SK-N-SH treated with all-trans-retinoic acid at 6 μM for 48 hours (cell line): ENCODE results near the gene PTGS1.

Source experiments
- ATAC-seq: fragments of 200-7000 bp; cut with Tn5 transposase; 3 replicates; pipeline ENCODE4 v1.9.1; 2020; ENCODE audit warnings: mild to moderate bottlenecking, moderate library complexity
- ARNTL ChIP-seq: fragments of 450-650 bp; formaldehyde crosslinking; IDR thresholded peaks from 2 replicates; pipeline ENCODE4 v1.5.0; 2020; ENCODE audit warnings: low read depth, mild to moderate bottlenecking, moderate library complexity, borderline replicate concordance
- BACH2 ChIP-seq: fragments of 250-450 bp; sonication (Bioruptor Pico); IDR thresholded peaks from 2 replicates; pipeline ENCODE4 v1.9.0; 2021; ENCODE audit warnings: mild to moderate bottlenecking, borderline replicate concordance
- CSDC2 ChIP-seq: fragments of 250-450 bp; sonication (Bioruptor Pico); IDR thresholded peaks from 2 replicates; pipeline ENCODE4 v1.5.0; 2020; ENCODE audit warnings: mild to moderate bottlenecking, moderate library complexity
- GLIS3 ChIP-seq: fragments of 250-450 bp; sonication (Bioruptor Pico); IDR thresholded peaks from 2 replicates; pipeline ENCODE4 v1.5.0; 2020; ENCODE audit warnings: mild to moderate bottlenecking, moderate library complexity
- ISL1 ChIP-seq: fragments of 250-450 bp; sonication (Bioruptor Pico); IDR thresholded peaks from 2 replicates; pipeline ENCODE4 v2.1.2; 2022; ENCODE audit warnings: mild to moderate bottlenecking, moderate library complexity
- OSR1 ChIP-seq: fragments of 250-450 bp; sonication (Bioruptor Pico); IDR thresholded peaks from 2 replicates; pipeline ENCODE4 v1.8.0; 2022; ENCODE audit warnings: moderate library complexity, mild to moderate bottlenecking, inconsistent platforms
- PPARA ChIP-seq: fragments of 250-450 bp; sonication (Bioruptor Pico); IDR thresholded peaks from 2 replicates; pipeline ENCODE4 v1.5.0; 2020; ENCODE audit warnings: mild to moderate bottlenecking, borderline replicate concordance
- RARB ChIP-seq: fragments of 250-450 bp; sonication (Bioruptor Pico); IDR thresholded peaks from 2 replicates; pipeline ENCODE4 v1.8.0; 2021; ENCODE audit warnings: mild to moderate bottlenecking, moderate library complexity
- TCF4 ChIP-seq: fragments of 250-450 bp; sonication (Bioruptor Pico); IDR thresholded peaks from 2 replicates; pipeline ENCODE4 v1.8.0; 2021; ENCODE audit warnings: mild to moderate bottlenecking, moderate library complexity, borderline replicate concordance
- TSHZ2 ChIP-seq: fragments of 250-450 bp; sonication (Bioruptor Pico); IDR thresholded peaks from 2 replicates; pipeline ENCODE4 v1.5.0; 2020; ENCODE audit warnings: mild to moderate bottlenecking, moderate library complexity
- ZC3H10 ChIP-seq: fragments of 250-450 bp; sonication (Bioruptor Pico); IDR thresholded peaks from 2 replicates; pipeline ENCODE4 v1.5.1; 2021; ENCODE audit warnings: mild to moderate bottlenecking, moderate library complexity
- ZFP3 ChIP-seq: fragments of 250-450 bp; sonication (Bioruptor Pico); IDR thresholded peaks from 2 replicates; pipeline ENCODE4 v1.5.0; 2020; ENCODE audit warnings: mild to moderate bottlenecking, moderate library complexity
- ZFP30 ChIP-seq: fragments of 450-650 bp; formaldehyde crosslinking; IDR thresholded peaks from 2 replicates; pipeline ENCODE4 v1.5.0; 2022; ENCODE audit warnings: mild to moderate bottlenecking, moderate library complexity
- ZNF565 ChIP-seq: fragments of 450-650 bp; formaldehyde crosslinking; conservative IDR thresholded peaks from 2 replicates; pipeline ENCODE4 v1.5.0; 2020; ENCODE audit warnings: low read depth, mild to moderate bottlenecking, moderate library complexity
- ZNF70 ChIP-seq: fragments of 450-650 bp; formaldehyde crosslinking; IDR thresholded peaks from 2 replicates; pipeline ENCODE4 v1.5.0; 2020; ENCODE audit warnings: mild to moderate bottlenecking, moderate library complexity
- ZNF8 ChIP-seq: fragments of 450-650 bp; formaldehyde crosslinking; IDR thresholded peaks from 2 replicates; pipeline ENCODE4 v1.5.0; 2020; ENCODE audit warnings: mild to moderate bottlenecking, moderate library complexity
- TF ChIP-seq, protein P1 (sequence below): fragments of 250-450 bp; sonication (Bioruptor Pico); IDR thresholded peaks from 2 replicates; pipeline ENCODE4 v1.5.1; 2020; ENCODE audit warnings: low read depth, mild to moderate bottlenecking, moderate library complexity
- TF ChIP-seq, protein P2 (sequence below): fragments of 250-450 bp; sonication (Bioruptor Pico); IDR thresholded peaks from 2 replicates; pipeline ENCODE4 v1.8.0; 2020; ENCODE audit warnings: mild to moderate bottlenecking, moderate library complexity, borderline replicate concordance
- TF ChIP-seq, protein P3 (sequence below): fragments of 250-450 bp; sonication (Bioruptor Pico); IDR thresholded peaks from 2 replicates; pipeline ENCODE4 v1.5.1; 2021; ENCODE audit warnings: mild to moderate bottlenecking, moderate library complexity

Gene PTGS1

GRCh38 chr9:122348288-122348777 lies 22.5 kb upstream of the PTGS1 start:
- ATAC-seq: no peak
- no peak for TF ChIP-seq GLIS3 (CRISPR knock-in tag)
- TF ChIP-seq, all 23 proteins: peak for 0

DNA sequence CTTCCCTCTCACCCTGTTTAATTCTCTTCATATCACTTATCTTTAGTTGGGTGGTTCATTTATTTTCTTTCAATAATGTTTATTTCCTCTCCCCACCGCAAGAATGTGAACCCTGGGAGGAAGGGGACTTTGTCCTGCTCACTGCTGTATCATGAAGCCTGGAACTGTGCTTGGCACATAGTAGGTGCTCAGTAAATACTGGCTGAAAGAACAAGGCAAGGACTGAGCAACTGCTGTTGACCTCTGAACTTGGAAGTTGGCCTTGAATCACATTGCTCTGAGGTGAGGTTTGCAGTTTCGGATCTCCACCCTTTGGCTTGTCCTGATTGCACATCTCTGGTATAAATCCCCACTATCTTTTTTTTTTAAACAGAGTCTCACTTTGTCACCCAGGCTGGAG lies 22.0 kb upstream of the PTGS1 start:
- no peak for ATAC-seq
- TF ChIP-seq ZFP30 (CRISPR knock-in tag) (no peak), OSR1 (CRISPR knock-in tag) (no peak), TSHZ2 (CRISPR knock-in tag) (no peak), ZFP3 (CRISPR knock-in tag) (no peak), PPARA (no peak), GLIS3 (CRISPR knock-in tag) (no peak), RARB (CRISPR knock-in tag) (no peak), ZNF565 (CRISPR knock-in tag) (no peak), TCF4 (no peak), CSDC2 (CRISPR knock-in tag) (no peak), ZNF70 (CRISPR knock-in tag) (no peak), BACH2 (CRISPR knock-in tag) (no peak), ISL1 (CRISPR knock-in tag) (no peak), ZC3H10 (CRISPR knock-in tag) (no peak)
- TF ChIP-seq, protein P1, sequence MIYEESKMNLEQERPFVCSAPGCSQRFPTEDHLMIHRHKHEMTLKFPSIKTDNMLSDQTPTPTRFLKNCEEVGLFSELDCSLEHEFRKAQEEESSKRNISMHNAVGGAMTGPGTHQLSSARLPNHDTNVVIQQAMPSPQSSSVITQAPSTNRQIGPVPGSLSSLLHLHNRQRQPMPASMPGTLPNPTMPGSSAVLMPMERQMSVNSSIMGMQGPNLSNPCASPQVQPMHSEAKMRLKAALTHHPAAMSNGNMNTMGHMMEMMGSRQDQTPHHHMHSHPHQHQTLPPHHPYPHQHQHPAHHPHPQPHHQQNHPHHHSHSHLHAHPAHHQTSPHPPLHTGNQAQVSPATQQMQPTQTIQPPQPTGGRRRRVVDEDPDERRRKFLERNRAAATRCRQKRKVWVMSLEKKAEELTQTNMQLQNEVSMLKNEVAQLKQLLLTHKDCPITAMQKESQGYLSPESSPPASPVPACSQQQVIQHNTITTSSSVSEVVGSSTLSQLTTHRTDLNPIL (CRISPR knock-in tag): no peak
- TF ChIP-seq, protein P2, sequence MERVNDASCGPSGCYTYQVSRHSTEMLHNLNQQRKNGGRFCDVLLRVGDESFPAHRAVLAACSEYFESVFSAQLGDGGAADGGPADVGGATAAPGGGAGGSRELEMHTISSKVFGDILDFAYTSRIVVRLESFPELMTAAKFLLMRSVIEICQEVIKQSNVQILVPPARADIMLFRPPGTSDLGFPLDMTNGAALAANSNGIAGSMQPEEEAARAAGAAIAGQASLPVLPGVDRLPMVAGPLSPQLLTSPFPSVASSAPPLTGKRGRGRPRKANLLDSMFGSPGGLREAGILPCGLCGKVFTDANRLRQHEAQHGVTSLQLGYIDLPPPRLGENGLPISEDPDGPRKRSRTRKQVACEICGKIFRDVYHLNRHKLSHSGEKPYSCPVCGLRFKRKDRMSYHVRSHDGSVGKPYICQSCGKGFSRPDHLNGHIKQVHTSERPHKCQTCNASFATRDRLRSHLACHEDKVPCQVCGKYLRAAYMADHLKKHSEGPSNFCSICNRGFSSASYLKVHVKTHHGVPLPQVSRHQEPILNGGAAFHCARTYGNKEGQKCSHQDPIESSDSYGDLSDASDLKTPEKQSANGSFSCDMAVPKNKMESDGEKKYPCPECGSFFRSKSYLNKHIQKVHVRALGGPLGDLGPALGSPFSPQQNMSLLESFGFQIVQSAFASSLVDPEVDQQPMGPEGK (CRISPR knock-in tag): no peak
- TF ChIP-seq, protein P3, sequence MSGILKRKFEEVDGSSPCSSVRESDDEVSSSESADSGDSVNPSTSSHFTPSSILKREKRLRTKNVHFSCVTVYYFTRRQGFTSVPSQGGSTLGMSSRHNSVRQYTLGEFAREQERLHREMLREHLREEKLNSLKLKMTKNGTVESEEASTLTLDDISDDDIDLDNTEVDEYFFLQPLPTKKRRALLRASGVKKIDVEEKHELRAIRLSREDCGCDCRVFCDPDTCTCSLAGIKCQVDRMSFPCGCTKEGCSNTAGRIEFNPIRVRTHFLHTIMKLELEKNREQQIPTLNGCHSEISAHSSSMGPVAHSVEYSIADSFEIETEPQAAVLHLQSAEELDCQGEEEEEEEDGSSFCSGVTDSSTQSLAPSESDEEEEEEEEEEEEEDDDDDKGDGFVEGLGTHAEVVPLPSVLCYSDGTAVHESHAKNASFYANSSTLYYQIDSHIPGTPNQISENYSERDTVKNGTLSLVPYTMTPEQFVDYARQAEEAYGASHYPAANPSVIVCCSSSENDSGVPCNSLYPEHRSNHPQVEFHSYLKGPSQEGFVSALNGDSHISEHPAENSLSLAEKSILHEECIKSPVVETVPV (CRISPR knock-in tag): no peak

- no peak for TF ChIP-seq ZFP30 (CRISPR knock-in tag)
- TF ChIP-seq, protein P2 (CRISPR knock-in tag): no peak
- TF ChIP-seq RARB (CRISPR knock-in tag): no peak
- TF ChIP-seq, protein P3 (CRISPR knock-in tag): no peak
- TF ChIP-seq ZC3H10 (CRISPR knock-in tag): no peak
- TF ChIP-seq TCF4: no peak
- no peak for TF ChIP-seq ZNF8
- no peak for TF ChIP-seq TSHZ2 (CRISPR knock-in tag)
- TF ChIP-seq ARNTL: no peak
- no peak for TF ChIP-seq PPARA
- no peak for ATAC-seq
Observed at GRCh38 chr9:122349201-122349600, 21.6 kb upstream of the PTGS1 start.
